Stomach (tissue), 9 donors: ENCODE data around the gene ROBO1. TPM values are rescaled to one million over a fixed set of nuclear protein-coding genes. Genes with fewer than 3 reads are reported as not detected.

ENCODE experiments used
- DNase-seq, 2 donors: peaks; one replicate each; pipeline versions ENCODE4 v3.0.0 to v3.0.0-alpha.2; 2013 to 2019
- H3K27ac ChIP-seq, 5 donors: fragments of 200-600 bp in 4 of 5; sonication (generic) in 4 of 5; one replicate each; pipeline ENCODE4 v1.5.1; 2013 to 2019; ENCODE audit warnings: mild to moderate bottlenecking in 1 of 5, moderate library complexity in 1 of 5
- H3K27me3 ChIP-seq, 3 donors: fragments of 200-600 bp; sonication (generic); one replicate each; pipeline ENCODE4 v1.5.1; 2017 to 2019; ENCODE audit warnings: mixed run types in 1 of 3
- H3K36me3 ChIP-seq, 4 donors: fragments of 200-600 bp; sonication (generic); 1 replicate in 3 of 4; 2 replicates in 1 of 4; pipeline ENCODE4 v1.5.1; 2016 to 2019
- H3K4me1 ChIP-seq, 4 donors: fragments of 200-600 bp; sonication (generic); one replicate each; pipeline ENCODE4 v1.5.1; 2016 to 2019
- H3K4me3 ChIP-seq, 4 donors: fragments of 200-600 bp; sonication (generic) in 3 of 4; one replicate each; pipeline ENCODE4 v1.5.1; 2016 to 2019; ENCODE audit warnings: mild to moderate bottlenecking in 1 of 4
- H3K9me3 ChIP-seq, 4 donors: fragments of 200-600 bp; sonication (generic); one replicate each; pipeline ENCODE4 v1.5.1; 2016 to 2019
- EP300 ChIP-seq: sonication (generic); formaldehyde crosslinking; IDR thresholded peaks from one replicate; pipeline ENCODE4 v1.6.1; 2017; ENCODE audit warnings: antibody characterized with exemption
- POLR2A ChIP-seq, 4 donors: fragments of 450-650 bp; IDR thresholded peaks; one replicate each; pipeline ENCODE4 v1.6.1; 2016; ENCODE audit warnings: antibody characterized with exemption in 4 of 4, control low read depth in 2 of 4, mild to moderate bottlenecking in 1 of 4, moderate library complexity in 1 of 4
- POLR2AphosphoS5 ChIP-seq, 3 donors: sonication (generic); formaldehyde crosslinking; IDR thresholded peaks; one replicate each; pipeline ENCODE4 v1.6.1; 2016; ENCODE audit warnings: antibody characterized with exemption in 3 of 3
- WGBS, 5 donors: extraction: QIAGEN DNeasy Blood & Tissue Kit in 3 of 5; methylation state at CpG; one replicate each; pipeline versions ENCODE4 v1.1.5 to v1.1.7; 2013 to 2018; 5-methylcytosine and 5-hydroxymethylcytosine counted together
- intact Hi-C: fragments of 100-400 bp; cut with DNase I; formaldehyde crosslinking; loops from one replicate; pipeline ENCODE4 v1.15.1; 2023; ENCODE audit warnings: low total_unique reads
- polyA plus RNA-seq, 3 donors: library from polyadenylated mRNA; stranded (reverse); fragments of 200-250 nt; gene quantifications; one replicate each; pipeline ENCODE4 v1.2.3, GENCODE V29; 2013
- total RNA-seq, 5 donors: library from RNA; depleted of rRNA; stranded (reverse); fragments of >200 nt; gene quantifications; one replicate each; pipeline versions ENCODE4 v1.1.0 to v1.2.3, GENCODE V29; 2014 to 2016
- TF ChIP-seq, protein P1 (sequence below), 7 experiments: fragments of 450-650 bp in 4 of 7; fragments of 200-600 bp in 3 of 7; sonication (generic) in 3 of 7; IDR thresholded peaks; one replicate each; pipeline ENCODE4 v1.5.1; 2016 to 2019; ENCODE audit warnings: antibody characterized with exemption in 7 of 7, control low read depth in 2 of 7, mild to moderate bottlenecking in 1 of 7
- donor health status: healthy with polysubstance abuse.
- donor health status: Bipolar disorder and iron deficiency.
- donor health status: healthy.

Gene ROBO1
- total and polyA plus RNA-seq, 8 donors, result 2.0 to 174 (median 4.5) TPM

DNA sequence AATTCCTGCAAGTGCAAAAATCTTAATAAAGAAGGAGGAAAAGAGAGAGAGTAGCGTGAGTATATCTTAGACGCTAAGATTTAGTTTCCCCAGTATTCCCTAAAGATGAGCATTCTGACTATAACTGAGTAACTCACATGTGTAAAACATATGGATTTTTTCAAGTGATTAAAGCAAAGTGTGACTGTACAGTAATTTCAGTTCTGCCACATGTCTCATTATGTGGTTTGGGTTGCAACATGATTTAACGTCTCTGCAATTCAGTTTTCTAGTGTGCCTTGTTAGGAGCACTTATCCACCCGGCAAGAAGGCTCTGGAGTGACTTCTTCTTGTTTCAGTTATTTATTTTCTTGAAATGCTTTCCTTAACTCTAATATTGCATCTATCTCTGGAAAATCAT, 514.1 kb downstream of the ROBO1 start:
- WGBS, 5 donors, result 76 to 90% (median 83%) methylated on average over 4 of the region's 4 CpGs
- Histone ChIP-seq H3K27ac (no peak overlapping the region), H3K4me1 (no peaks in the 10 kb centered on the region), H3K27me3 (no peaks in the 10 kb centered on the region), H3K4me3 (no peak overlapping the region), H3K36me3 (no peaks in the 10 kb centered on the region), H3K9me3 (no peaks in the 10 kb centered on the region)
- TF ChIP-seq POLR2A (IDR thresholded peaks at IDR 0.05) (no peak), POLR2AphosphoS5 (IDR thresholded peaks at IDR 0.05) (no peak), EP300 (no peak)
- TF ChIP-seq, protein P1, sequence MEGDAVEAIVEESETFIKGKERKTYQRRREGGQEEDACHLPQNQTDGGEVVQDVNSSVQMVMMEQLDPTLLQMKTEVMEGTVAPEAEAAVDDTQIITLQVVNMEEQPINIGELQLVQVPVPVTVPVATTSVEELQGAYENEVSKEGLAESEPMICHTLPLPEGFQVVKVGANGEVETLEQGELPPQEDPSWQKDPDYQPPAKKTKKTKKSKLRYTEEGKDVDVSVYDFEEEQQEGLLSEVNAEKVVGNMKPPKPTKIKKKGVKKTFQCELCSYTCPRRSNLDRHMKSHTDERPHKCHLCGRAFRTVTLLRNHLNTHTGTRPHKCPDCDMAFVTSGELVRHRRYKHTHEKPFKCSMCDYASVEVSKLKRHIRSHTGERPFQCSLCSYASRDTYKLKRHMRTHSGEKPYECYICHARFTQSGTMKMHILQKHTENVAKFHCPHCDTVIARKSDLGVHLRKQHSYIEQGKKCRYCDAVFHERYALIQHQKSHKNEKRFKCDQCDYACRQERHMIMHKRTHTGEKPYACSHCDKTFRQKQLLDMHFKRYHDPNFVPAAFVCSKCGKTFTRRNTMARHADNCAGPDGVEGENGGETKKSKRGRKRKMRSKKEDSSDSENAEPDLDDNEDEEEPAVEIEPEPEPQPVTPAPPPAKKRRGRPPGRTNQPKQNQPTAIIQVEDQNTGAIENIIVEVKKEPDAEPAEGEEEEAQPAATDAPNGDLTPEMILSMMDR (IDR thresholded peaks at IDR 0.05), result no peak
- peak in 1 of 2 donors; percentile 1 for DNase-seq
- intact Hi-C loops, result no loop called here

DNA sequence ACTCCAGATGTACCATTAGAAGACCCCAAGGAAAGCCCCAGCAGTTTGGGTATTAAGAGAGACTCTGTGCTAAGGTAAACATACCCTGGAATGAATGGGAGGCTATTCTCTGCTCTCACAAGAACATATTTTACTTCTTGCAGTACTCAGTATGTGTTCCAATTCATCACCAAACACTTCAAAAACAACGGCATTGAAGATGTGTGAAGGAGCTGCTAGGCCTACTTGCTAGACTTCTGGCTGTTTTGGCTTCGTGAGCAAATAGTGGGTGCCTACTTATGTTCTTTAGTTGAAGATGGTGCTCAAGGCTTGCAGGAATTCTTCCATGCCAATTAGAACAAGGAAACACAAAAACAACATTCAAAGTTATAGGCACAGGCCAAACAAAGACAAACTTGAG, 514.5 kb downstream of the ROBO1 start:
- no peaks in the 10 kb centered on the region for H3K9me3 ChIP-seq
- WGBS, 5 donors, result 56 to 70% (median 57%) methylated on average over 2 of the region's 2 CpGs
- no peak overlapping the region for H3K4me3 ChIP-seq
- H3K27me3 ChIP-seq, result no peaks in the 10 kb centered on the region
- no peak overlapping the region for H3K27ac ChIP-seq
- intact Hi-C loops, result no loop called here
- peaks cover 0 to 3% (median 0%) of the 10 kb centered on the region in 4 donors for H3K4me1 ChIP-seq
- DNase-seq, result no peak
- no peak for TF ChIP-seq POLR2A (IDR thresholded peaks at IDR 0.05)
- no peak for TF ChIP-seq POLR2AphosphoS5 (IDR thresholded peaks at IDR 0.05)
- H3K36me3 ChIP-seq, result no peaks in the 10 kb centered on the region

DNA sequence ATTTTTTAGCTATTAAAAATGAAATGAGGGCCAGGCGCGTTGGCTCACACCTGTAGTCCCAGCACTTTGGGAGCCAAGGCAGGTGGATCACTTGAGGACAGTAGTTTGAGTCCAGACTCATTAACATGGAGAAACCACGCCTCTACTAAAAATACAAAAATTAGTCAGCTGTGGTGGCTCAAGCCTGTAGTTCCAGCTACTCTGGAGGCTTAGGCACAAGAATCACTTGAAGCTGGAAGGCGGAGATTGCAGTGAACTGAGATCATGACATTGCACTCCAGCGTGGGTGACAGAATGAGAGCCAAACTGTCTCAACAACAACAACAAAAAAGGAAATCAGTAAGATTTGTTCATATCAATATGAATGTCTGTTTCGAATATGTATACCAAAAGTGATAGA, 517.1 kb downstream of the ROBO1 start:
- TF ChIP-seq, protein P1 (IDR thresholded peaks at IDR 0.05), result no peak
- TF ChIP-seq POLR2A (IDR thresholded peaks at IDR 0.05) (no peak), POLR2AphosphoS5 (IDR thresholded peaks at IDR 0.05) (no peak), EP300 (no peak)
- Histone ChIP-seq H3K4me1 (peaks cover 0 to 19% (median 2%) of the 10 kb centered on the region in 4 donors), H3K9me3 (no peaks in the 10 kb centered on the region), H3K4me3 (no peak overlapping the region), H3K27me3 (no peaks in the 10 kb centered on the region), H3K27ac (no peak overlapping the region), H3K36me3 (no peaks in the 10 kb centered on the region)
- no peak for DNase-seq
- 84 to 88% (median 85%) methylated on average over 6 of the region's 6 CpGs for WGBS, 5 donors
- intact Hi-C loops, result no loop called here

DNA sequence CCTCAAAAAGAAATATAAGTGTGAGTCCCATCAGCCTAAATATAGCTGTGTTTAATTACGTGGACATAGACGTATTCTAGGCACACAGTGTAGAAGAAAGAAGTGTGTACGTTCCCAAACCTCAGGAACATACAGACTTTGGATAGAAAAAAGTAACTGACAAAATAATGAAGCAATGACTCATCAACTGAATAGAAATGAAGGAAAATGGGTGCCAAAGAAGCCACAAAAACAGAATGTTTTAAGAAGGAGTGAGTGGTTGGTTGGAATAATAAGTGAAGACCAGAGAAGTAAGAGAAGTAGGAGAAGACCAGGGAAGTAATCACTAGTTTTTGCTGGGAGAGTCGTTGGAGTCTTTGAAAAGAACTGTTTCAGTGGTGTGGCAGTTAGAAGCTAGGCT, 518.1 kb downstream of the ROBO1 start:
- DNase-seq, result no peak
- Histone ChIP-seq H3K4me1 (peaks cover 0 to 19% (median 2%) of the 10 kb centered on the region in 4 donors), H3K9me3 (no peaks in the 10 kb centered on the region), H3K36me3 (no peaks in the 10 kb centered on the region), H3K27ac (no peak overlapping the region), H3K4me3 (no peak overlapping the region), H3K27me3 (no peaks in the 10 kb centered on the region)
- 71 to 77% (median 73%) methylated on average over 4 of the region's 4 CpGs for WGBS, 5 donors
- intact Hi-C loops, result no loop called here
- TF ChIP-seq, protein P1 (IDR thresholded peaks at IDR 0.05), result no peak
- TF ChIP-seq POLR2AphosphoS5 (IDR thresholded peaks at IDR 0.05) (no peak), EP300 (no peak), POLR2A (IDR thresholded peaks at IDR 0.05) (no peak)

DNA sequence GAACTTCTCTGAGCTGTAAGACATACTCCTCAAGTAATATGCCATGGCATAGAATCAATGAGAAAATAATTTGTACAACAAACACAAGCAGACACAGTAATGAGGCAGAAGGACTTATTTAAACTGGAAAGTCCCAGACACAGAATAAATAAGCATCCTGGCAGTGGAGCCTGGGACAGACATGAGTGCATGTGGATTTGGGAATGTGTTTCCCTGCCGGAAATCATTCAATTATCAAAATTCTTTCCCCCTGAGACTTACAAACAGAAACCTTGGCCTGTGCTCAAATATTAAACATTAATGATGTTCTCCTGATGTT, 520.1 kb downstream of the ROBO1 start:
- no peak overlapping the region for H3K4me3 ChIP-seq
- H3K27me3 ChIP-seq, result no peaks in the 10 kb centered on the region
- TF ChIP-seq, protein P1 (IDR thresholded peaks at IDR 0.05), result no peak
- TF ChIP-seq EP300, result no peak
- no peak for TF ChIP-seq POLR2AphosphoS5 (IDR thresholded peaks at IDR 0.05)
- no peak for TF ChIP-seq POLR2A (IDR thresholded peaks at IDR 0.05)
- WGBS, 5 donors, result 19 to 33% (median 31%) methylated on average over 1 of the region's 1 CpG
- no peaks in the 10 kb centered on the region for H3K36me3 ChIP-seq
- peak overlapping the region in 3 of 5 donors; percentile 2 to 38 (median 7) for H3K27ac ChIP-seq
- H3K9me3 ChIP-seq, result no peaks in the 10 kb centered on the region
- peak in 1 of 2 donors; percentile 79 for DNase-seq
- intact Hi-C loops, result no loop called here
- H3K4me1 ChIP-seq, result peaks cover 0 to 19% (median 2%) of the 10 kb centered on the region in 4 donors
